Mucosa of descending colon (tissue), 3 donors: ENCODE measurements around the gene MALT1. TPM values are rescaled to one million over a fixed set of nuclear protein-coding genes. Genes with fewer than 3 reads are reported as not detected.

Experiments used
- ATAC-seq: fragments of 200-7000 bp; cut with Tn5 transposase; one replicate; pipeline ENCODE4 v1.9.1; 2020; ENCODE audit warnings: mild to moderate bottlenecking, moderate library complexity
- DNase-seq, 3 donors: peaks; one replicate each; pipeline ENCODE4 v3.0.0-alpha.2; 2020
- H3K36me3 ChIP-seq: fragments of 200-600 bp; one replicate; pipeline ENCODE4 v1.8.0; 2021; ENCODE audit warnings: low read depth, mild to moderate bottlenecking
- H3K4me1 ChIP-seq: fragments of 200-600 bp; one replicate; pipeline ENCODE4 v1.8.0; 2021; ENCODE audit warnings: low read depth, mild to moderate bottlenecking
- H3K4me3 ChIP-seq: fragments of 200-600 bp; one replicate; pipeline ENCODE4 v1.8.0; 2021; ENCODE audit warnings: mild to moderate bottlenecking
- H3K9me3 ChIP-seq: fragments of 200-600 bp; one replicate; pipeline ENCODE4 v1.8.0; 2021; ENCODE audit warnings: mild to moderate bottlenecking
- intact Hi-C, 2 donors: fragments of 100-400 bp; cut with DNase I in 1 of 2; cut with micrococcal nuclease in 1 of 2; formaldehyde crosslinking; loops; one replicate each; pipeline versions ENCODE4 v1.11.0 to v1.11.1; 2022; cut with DNase I, micrococcal nuclease
- total RNA-seq, 3 donors: library from RNA; stranded (reverse); fragmentation: NEBNext Ultra II Directional in 2 of 3; extraction: Animal tissue kit (Norgen Biotek cat#: 25700) in 2 of 3; gene quantifications; one replicate each; pipeline versions ENCODE4 v1.2.1 to v1.2.4, GENCODE V29; 2021 to 2023
- TF ChIP-seq, protein P1 (sequence below): fragments of 200-600 bp; IDR thresholded peaks from one replicate; pipeline ENCODE4 v1.8.0; 2022; ENCODE audit warnings: antibody characterized with exemption, mild to moderate bottlenecking
- donor health status: DM: no; HTN: no; CAD: no; lungs with moderate emphysema.
- donor health status: DM: no; HTN: no; CAD: no.
- donor health status: DM: no; HTN: yes; CAD: no.

MALT1 gene
- total RNA-seq, 3 donors from 2014 or later, result 19.5 to 23.4 (median 23.1) TPM

GRCh38 chr18:58730618-58731017 is 59.4 kb downstream of the MALT1 start:
- Histone ChIP-seq H3K9me3 (no peaks in the 10 kb centered on the region), H3K36me3 (no peaks in the 10 kb centered on the region), H3K4me3 (no peak overlapping the region), H3K4me1 (peaks cover 11% of the 10 kb centered on the region)
- no peak for DNase-seq
- TF ChIP-seq, protein P1, sequence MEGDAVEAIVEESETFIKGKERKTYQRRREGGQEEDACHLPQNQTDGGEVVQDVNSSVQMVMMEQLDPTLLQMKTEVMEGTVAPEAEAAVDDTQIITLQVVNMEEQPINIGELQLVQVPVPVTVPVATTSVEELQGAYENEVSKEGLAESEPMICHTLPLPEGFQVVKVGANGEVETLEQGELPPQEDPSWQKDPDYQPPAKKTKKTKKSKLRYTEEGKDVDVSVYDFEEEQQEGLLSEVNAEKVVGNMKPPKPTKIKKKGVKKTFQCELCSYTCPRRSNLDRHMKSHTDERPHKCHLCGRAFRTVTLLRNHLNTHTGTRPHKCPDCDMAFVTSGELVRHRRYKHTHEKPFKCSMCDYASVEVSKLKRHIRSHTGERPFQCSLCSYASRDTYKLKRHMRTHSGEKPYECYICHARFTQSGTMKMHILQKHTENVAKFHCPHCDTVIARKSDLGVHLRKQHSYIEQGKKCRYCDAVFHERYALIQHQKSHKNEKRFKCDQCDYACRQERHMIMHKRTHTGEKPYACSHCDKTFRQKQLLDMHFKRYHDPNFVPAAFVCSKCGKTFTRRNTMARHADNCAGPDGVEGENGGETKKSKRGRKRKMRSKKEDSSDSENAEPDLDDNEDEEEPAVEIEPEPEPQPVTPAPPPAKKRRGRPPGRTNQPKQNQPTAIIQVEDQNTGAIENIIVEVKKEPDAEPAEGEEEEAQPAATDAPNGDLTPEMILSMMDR, result no peak
- ATAC-seq, result no peak
- intact Hi-C loops, result no loop called here

GRCh38 chr18:58732471-58732870 is 61.2 kb downstream of the MALT1 start:
- intact Hi-C loops, result no loop called here
- H3K36me3 ChIP-seq, result no peaks in the 10 kb centered on the region
- no peak for ATAC-seq

GRCh38 chr18:58733866-58734265 is 62.6 kb downstream of the MALT1 start:
- ATAC-seq (no peak), DNase-seq (no peak)
- no peaks in the 10 kb centered on the region for H3K36me3 ChIP-seq
- H3K4me3 ChIP-seq, result no peak overlapping the region
- intact Hi-C loops, result no loop called here
- TF ChIP-seq, protein P1, result no peak
- no peaks in the 10 kb centered on the region for H3K9me3 ChIP-seq
- peaks cover 11% of the 10 kb centered on the region for H3K4me1 ChIP-seq

More at GRCh38 chr18:58732471-58732870, 61.2 kb downstream of the MALT1 start:
- Histone ChIP-seq H3K4me1 (peaks cover 11% of the 10 kb centered on the region), H3K4me3 (no peak overlapping the region), H3K9me3 (no peaks in the 10 kb centered on the region)
- DNase-seq, result no peak
- TF ChIP-seq, protein P1, result no peak

GRCh38 chr18:58738322-58738721 is 67.1 kb downstream of the MALT1 start:
- no peak for DNase-seq
- no peak for ATAC-seq
- TF ChIP-seq, protein P1, result no peak
- H3K4me1 ChIP-seq, result no peaks in the 10 kb centered on the region
- H3K36me3 ChIP-seq, result no peaks in the 10 kb centered on the region
- no peak overlapping the region for H3K4me3 ChIP-seq
- no peaks in the 10 kb centered on the region for H3K9me3 ChIP-seq
- intact Hi-C loops, result no loop called here

DNA sequence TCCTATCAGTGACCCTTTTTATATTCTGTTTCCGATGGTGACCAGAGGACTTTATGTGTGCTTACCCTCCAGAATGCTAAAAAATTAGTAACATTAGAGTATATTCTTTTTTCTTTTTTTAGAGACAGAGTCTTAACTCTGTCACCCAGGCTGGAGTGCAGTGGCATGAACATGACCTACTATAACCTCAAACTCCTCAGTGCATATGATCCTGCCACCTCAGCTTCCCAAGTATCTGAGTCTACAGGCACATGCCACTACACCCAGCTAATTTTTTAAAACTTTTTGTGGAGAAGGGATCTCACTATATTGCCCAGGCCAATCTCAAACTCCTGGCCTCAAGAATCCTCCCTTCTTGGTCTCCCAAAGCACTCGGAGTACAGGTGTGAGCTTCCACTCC is 74.6 kb downstream of the MALT1 start:
- TF ChIP-seq, protein P1, result no peak
- ATAC-seq (no peak), DNase-seq (no peak)
- Histone ChIP-seq H3K4me3 (no peak overlapping the region), H3K36me3 (peaks cover 19% of the 10 kb centered on the region), H3K9me3 (peaks cover 14% of the 10 kb centered on the region), H3K4me1 (no peaks in the 10 kb centered on the region)
- intact Hi-C loops, result no loop called here
